GM15510 (cell line): ENCODE measurements around the gene SLC37A1.

Experiments
- POLR2A ChIP-seq: IDR thresholded peaks from 3 replicates; pipeline ENCODE4 v1.6.1; 2011; ENCODE audit warnings: borderline replicate concordance; ENCODE audit not compliant: insufficient read length; ENCODE audit errors: extremely low read depth

The SLC37A1 gene

DNA sequence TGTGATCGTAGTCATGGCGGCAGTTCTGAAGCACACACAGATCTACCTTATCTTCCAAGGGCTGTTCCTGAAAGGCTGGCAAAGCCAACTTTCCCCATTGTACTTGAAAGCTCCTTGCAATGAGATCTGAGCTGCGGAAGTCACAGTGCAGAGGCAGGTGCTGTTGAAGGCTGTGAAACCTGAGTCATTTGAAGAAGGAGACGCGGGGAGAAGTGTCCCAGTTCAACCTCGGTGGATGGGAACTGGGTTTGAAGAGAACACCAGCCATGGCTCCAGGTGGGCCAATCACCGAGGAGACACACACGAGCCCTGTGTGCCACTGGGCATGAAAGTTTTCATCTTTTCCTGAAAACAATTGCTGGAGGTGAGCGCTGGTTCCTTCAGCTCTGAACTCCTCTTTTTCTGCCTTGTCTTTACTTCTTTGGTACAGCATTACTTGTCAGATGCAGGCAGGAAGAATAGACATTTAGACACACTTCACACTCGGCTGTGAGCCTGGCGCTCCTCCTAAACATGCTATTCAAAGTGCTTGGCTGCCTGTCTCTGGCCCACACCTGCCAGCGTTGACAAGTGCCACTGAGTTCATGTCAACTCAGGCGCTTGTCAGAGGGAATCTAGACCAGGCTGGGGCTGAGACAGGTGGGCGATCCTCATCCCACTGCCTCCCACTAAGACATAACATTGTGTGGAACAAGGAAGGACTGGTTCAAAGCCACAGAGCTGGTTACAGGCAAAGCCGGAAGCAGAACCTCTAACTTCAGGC, 114.1 kb downstream of the SLC37A1 start:
- TF ChIP-seq POLR2A, result no peak

DNA sequence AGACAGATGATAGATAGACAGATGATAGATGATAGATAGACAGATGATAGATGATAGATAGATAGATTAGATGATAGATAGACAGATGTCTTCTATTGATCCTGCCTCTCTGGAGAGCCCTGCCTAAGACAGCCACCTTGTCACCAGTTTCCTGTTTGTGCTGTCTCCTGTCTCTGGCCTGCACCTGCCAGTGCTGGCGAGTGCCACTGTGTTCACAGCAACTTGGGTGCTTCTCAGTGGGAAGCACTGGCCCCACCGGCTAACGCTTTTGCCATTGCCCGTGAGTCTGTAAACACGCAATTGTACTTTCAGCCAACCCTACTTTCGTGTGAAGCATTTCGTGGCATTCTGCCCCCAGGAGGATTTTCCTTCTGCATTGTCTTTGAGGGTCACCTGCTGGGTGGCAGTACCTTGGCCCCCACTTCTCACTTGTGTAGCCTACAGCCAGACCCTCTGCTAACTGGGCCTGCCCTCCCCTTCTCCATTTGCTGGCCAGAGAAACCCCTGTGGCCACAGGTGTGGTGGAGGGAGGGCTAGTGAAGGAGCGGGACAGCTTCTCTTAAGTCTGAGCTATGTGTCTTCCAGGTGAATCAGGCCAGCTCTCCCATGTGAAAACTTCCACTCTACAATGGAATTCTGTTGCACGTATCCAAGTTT, 116.4 kb downstream of the SLC37A1 start:
- TF ChIP-seq POLR2A, result no peak

DNA sequence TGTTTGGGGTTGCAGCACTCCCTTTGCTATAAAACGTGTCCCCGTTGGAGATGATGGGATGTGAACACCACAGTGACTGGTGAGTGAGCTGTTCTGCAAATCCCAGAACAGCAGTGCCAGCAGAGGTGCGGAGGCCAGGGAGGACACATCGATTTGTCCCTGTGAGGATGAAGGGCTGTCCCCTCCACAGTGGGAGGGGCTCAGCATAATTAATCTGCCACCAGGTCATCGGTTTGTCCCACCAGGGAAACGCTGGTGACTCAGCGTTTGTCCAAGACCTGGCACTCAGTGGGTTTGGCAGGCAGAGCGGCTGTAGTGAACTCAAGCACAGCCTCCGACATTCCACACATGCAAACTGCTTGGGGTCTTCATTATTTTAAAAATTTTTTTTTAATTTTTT, 117.0 kb downstream of the SLC37A1 start:
- TF ChIP-seq POLR2A, result no peak
